WTC11 (cell line): Measurements from ENCODE around the gene TCOF1. TPM values are rescaled to one million over a fixed set of nuclear protein-coding genes. Genes with fewer than 3 reads are reported as not detected.

Experiments used
- ATAC-seq: fragments of 200-7000 bp; cut with Tn5 transposase; 2 replicates; pipeline ENCODE4 v1.10.0; 2021; ENCODE audit warnings: mild to moderate bottlenecking, moderate library complexity
- CTCF ChIA-PET: fragments of 300-600 bp; sonication (Branson Sonifier 250); formaldehyde crosslinking; loops from one replicate; lab custom pipeline; 2021; ENCODE audit warnings: antibody characterized with exemption; lab: Charles Lee
- POLR2A ChIA-PET: fragments of 350-600 bp; sonication (Branson Sonifier 250); formaldehyde crosslinking; loops from one replicate; lab custom pipeline; 2021; ENCODE audit warnings: antibody characterized with exemption; lab: Charles Lee
- DNase-seq: peaks from one replicate; pipeline ENCODE4 v3.0.0; 2021; ENCODE audit warnings: low spot score
- H3K27ac Mint-ChIP-seq: 2 replicates; pipeline ENCODE4 v1.8.0; 2021; ENCODE audit warnings: mixed read lengths
- H3K27me3 Mint-ChIP-seq: 2 replicates; pipeline ENCODE4 v1.8.0; 2021; ENCODE audit warnings: low read depth, mild to moderate bottlenecking, moderate library complexity, mixed read lengths
- H3K36me3 Mint-ChIP-seq: 2 replicates; pipeline ENCODE4 v1.8.0; 2021; ENCODE audit warnings: mixed read lengths
- H3K4me1 Mint-ChIP-seq: 2 replicates; pipeline ENCODE4 v1.8.0; 2022; ENCODE audit warnings: mixed read lengths
- H3K4me3 Mint-ChIP-seq: 2 replicates; pipeline ENCODE4 v1.8.0; 2021; ENCODE audit warnings: mild to moderate bottlenecking, moderate library complexity, mixed read lengths
- H3K9me3 Mint-ChIP-seq: 2 replicates; pipeline ENCODE4 v1.8.0; 2021; ENCODE audit warnings: mixed read lengths
- EMX1 ChIP-seq: fragments of 250-450 bp; sonication (Bioruptor Pico); IDR thresholded peaks from 2 replicates; pipeline ENCODE4 v1.8.0; 2021; ENCODE audit warnings: mild to moderate bottlenecking
- FOXJ3 ChIP-seq: sonication (generic); formaldehyde crosslinking; IDR thresholded peaks from 2 replicates; pipeline ENCODE4 v1.9.0; 2021; ENCODE audit warnings: missing genetic modification reagents, mild to moderate bottlenecking, borderline replicate concordance
- FOXP1 ChIP-seq: sonication (generic); formaldehyde crosslinking; IDR thresholded peaks from 2 replicates; pipeline ENCODE4 v1.8.0; 2022; ENCODE audit warnings: missing genetic modification reagents, mild to moderate bottlenecking, moderate library complexity, borderline replicate concordance
- GRHL2 ChIP-seq: fragments of 250-450 bp; sonication (Bioruptor Pico); IDR thresholded peaks from 2 replicates; pipeline ENCODE4 v1.8.0; 2022; ENCODE audit warnings: mild to moderate bottlenecking, moderate library complexity; ENCODE audit not compliant: insufficient replicate concordance, severe bottlenecking
- GTF2I ChIP-seq: fragments of 250-450 bp; sonication (Bioruptor Pico); conservative IDR thresholded peaks from 2 replicates; pipeline ENCODE4 v1.4.0; 2021; ENCODE audit warnings: mild to moderate bottlenecking
- NFATC4 ChIP-seq: fragments of 250-450 bp; sonication (Bioruptor Pico); IDR thresholded peaks from 2 replicates; pipeline ENCODE4 v1.9.0; 2021; ENCODE audit warnings: mild to moderate bottlenecking
- PRRX2 ChIP-seq: fragments of 250-450 bp; sonication (Bioruptor Pico); IDR thresholded peaks from 2 replicates; pipeline ENCODE4 v1.8.0; 2021; ENCODE audit warnings: mild to moderate bottlenecking
- SMAD4 ChIP-seq: sonication (generic); formaldehyde crosslinking; IDR thresholded peaks from 2 replicates; pipeline ENCODE4 v1.8.0; 2022; ENCODE audit warnings: mild to moderate bottlenecking, missing genetic modification reagents
- TCF7 ChIP-seq: sonication (generic); formaldehyde crosslinking; IDR thresholded peaks from 2 replicates; pipeline ENCODE4 v1.8.0; 2022; ENCODE audit warnings: mild to moderate bottlenecking, low read depth, missing genetic modification reagents, moderate library complexity
- ZNF121 ChIP-seq: sonication (generic); formaldehyde crosslinking; IDR thresholded peaks from 2 replicates; pipeline ENCODE4 v1.8.0; 2023; ENCODE audit warnings: missing genetic modification reagents
- ZNF317 ChIP-seq: sonication (generic); formaldehyde crosslinking; IDR thresholded peaks from 2 replicates; pipeline ENCODE4 v1.8.1; 2023; ENCODE audit warnings: low read depth, mild to moderate bottlenecking, moderate library complexity, missing genetic modification reagents, borderline replicate concordance
- ZNF671 ChIP-seq: fragments of 250-450 bp; sonication (Bioruptor Pico); IDR thresholded peaks from 2 replicates; pipeline ENCODE4 v1.8.0; 2021; ENCODE audit warnings: mild to moderate bottlenecking
- total RNA-seq: library from RNA; stranded (reverse); gene quantifications from 3 replicates; pipeline ENCODE4 v1.2.3, GENCODE V29; 2021
- TF ChIP-seq, protein P1 (sequence below): sonication (generic); formaldehyde crosslinking; IDR thresholded peaks from 2 replicates; pipeline ENCODE4 v1.8.1; 2022; ENCODE audit warnings: low read depth, mild to moderate bottlenecking, moderate library complexity, missing genetic modification reagents, borderline replicate concordance
- TF ChIP-seq, protein P2 (sequence below): sonication (generic); formaldehyde crosslinking; IDR thresholded peaks from 2 replicates; pipeline ENCODE4 v1.8.1; 2023; ENCODE audit warnings: mild to moderate bottlenecking, missing genetic modification reagents, moderate library complexity
- TF ChIP-seq, protein P3 (sequence below): sonication (generic); formaldehyde crosslinking; IDR thresholded peaks from 2 replicates; pipeline ENCODE4 v1.8.0; 2023; ENCODE audit warnings: missing genetic modification reagents, mild to moderate bottlenecking, borderline replicate concordance
- TF ChIP-seq, protein P4 (sequence below): fragments of 250-450 bp; sonication (Bioruptor Pico); conservative IDR thresholded peaks from 2 replicates; pipeline ENCODE4 v1.9.0; 2021; ENCODE audit warnings: mild to moderate bottlenecking
- TF ChIP-seq, protein P5 (sequence below): fragments of 250-450 bp; sonication (Bioruptor Pico); IDR thresholded peaks from 2 replicates; pipeline ENCODE4 v1.8.0; 2021; ENCODE audit warnings: mild to moderate bottlenecking
- TF ChIP-seq, protein P6 (sequence below): sonication (generic); formaldehyde crosslinking; IDR thresholded peaks from 2 replicates; pipeline ENCODE4 v1.8.1; 2023; ENCODE audit warnings: mild to moderate bottlenecking, moderate library complexity, missing genetic modification reagents
- TF ChIP-seq, protein P7 (sequence below): sonication (generic); formaldehyde crosslinking; IDR thresholded peaks from 2 replicates; pipeline ENCODE4 v1.8.1; 2022; ENCODE audit warnings: missing genetic modification reagents, borderline replicate concordance

The TCOF1 gene
- total RNA-seq, 1 experiment from 2014 or later = 174 TPM

DNA sequence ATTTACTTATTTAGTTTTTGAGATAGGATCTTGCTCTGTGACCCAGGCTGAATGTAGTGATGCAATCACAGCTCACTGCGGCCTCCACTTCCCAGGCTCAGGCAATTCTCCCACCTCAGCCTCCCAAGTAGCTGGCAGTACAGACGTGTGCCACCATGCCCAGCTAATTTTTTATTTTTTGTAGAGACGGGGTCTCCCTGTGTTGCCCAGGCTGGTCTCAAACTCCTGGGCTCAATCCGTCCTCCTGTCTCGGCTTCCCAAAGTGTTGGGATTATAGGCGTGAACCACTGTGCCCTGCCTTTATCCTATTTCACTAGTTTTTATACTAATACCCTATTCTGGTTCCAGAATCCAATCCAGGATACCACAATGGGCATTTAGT, 85.2 kb downstream of the TCOF1 start (continued):
- TF ChIP-seq, protein P1, sequence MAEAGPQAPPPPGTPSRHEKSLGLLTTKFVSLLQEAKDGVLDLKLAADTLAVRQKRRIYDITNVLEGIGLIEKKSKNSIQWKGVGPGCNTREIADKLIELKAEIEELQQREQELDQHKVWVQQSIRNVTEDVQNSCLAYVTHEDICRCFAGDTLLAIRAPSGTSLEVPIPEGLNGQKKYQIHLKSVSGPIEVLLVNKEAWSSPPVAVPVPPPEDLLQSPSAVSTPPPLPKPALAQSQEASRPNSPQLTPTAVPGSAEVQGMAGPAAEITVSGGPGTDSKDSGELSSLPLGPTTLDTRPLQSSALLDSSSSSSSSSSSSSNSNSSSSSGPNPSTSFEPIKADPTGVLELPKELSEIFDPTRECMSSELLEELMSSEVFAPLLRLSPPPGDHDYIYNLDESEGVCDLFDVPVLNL (CRISPR knock-in tag) = no peak
- TF ChIP-seq, protein P2, sequence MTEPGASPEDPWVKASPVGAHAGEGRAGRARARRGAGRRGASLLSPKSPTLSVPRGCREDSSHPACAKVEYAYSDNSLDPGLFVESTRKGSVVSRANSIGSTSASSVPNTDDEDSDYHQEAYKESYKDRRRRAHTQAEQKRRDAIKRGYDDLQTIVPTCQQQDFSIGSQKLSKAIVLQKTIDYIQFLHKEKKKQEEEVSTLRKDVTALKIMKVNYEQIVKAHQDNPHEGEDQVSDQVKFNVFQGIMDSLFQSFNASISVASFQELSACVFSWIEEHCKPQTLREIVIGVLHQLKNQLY (CRISPR knock-in tag) = no peak
- TF ChIP-seq ZNF317 = no peak
- TF ChIP-seq GTF2I (CRISPR knock-in tag) = peak; percentile 81; the same call in 1 of the 2 replicates
- peak; percentile 90 for TF ChIP-seq PRRX2 (CRISPR knock-in tag)
- peak; percentile 96 for TF ChIP-seq ZNF121 (CRISPR knock-in tag)

DNA sequence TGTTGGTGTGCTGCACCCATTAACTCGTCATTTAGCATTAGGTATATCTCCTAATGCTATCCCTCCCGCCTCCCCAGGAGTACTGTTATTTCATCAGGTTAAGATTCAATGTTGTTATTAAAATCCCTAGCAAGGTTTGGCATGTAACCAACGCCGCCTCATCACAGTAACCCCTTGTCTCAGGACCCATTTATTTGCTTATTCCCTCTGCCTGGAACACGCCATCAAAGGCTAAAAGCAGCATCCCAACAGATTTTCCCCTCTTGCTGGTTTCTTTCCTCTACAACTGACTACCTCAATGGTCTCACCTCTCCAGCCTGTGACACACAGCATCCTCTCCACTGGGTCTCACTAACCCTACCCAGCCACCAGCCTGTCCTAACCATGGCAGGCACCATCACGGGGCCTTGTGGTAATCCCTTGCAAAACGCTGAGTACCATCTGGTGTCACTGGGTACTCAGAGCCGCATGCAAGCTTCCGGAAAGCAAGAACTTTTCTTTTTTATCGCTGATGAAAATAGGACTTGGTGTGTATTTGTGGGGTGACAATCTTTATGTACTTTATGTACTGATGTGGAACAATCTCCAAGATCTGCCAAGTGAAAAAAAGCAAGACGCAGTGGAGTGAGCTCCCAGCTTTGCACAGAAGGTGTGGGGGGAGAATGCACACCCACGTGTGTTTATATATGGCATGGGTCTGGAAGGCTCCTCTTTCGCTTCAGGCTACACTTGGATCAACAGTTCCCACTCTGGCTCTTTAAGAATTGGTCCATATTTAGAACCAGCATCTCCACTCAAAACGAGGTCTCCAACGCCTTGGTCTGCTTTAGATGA, 86.0 kb downstream of the TCOF1 start:
- no peak for DNase-seq
- H3K4me1 Mint-ChIP-seq = peaks cover 48% of the 10 kb centered on the region
- H3K36me3 Mint-ChIP-seq = peaks cover 53% of the 10 kb centered on the region
- peak; percentile 68; the same call in 1 of the 2 replicates for TF ChIP-seq PRRX2 (CRISPR knock-in tag)
- TF ChIP-seq SMAD4 = no peak
- TF ChIP-seq, protein P3, sequence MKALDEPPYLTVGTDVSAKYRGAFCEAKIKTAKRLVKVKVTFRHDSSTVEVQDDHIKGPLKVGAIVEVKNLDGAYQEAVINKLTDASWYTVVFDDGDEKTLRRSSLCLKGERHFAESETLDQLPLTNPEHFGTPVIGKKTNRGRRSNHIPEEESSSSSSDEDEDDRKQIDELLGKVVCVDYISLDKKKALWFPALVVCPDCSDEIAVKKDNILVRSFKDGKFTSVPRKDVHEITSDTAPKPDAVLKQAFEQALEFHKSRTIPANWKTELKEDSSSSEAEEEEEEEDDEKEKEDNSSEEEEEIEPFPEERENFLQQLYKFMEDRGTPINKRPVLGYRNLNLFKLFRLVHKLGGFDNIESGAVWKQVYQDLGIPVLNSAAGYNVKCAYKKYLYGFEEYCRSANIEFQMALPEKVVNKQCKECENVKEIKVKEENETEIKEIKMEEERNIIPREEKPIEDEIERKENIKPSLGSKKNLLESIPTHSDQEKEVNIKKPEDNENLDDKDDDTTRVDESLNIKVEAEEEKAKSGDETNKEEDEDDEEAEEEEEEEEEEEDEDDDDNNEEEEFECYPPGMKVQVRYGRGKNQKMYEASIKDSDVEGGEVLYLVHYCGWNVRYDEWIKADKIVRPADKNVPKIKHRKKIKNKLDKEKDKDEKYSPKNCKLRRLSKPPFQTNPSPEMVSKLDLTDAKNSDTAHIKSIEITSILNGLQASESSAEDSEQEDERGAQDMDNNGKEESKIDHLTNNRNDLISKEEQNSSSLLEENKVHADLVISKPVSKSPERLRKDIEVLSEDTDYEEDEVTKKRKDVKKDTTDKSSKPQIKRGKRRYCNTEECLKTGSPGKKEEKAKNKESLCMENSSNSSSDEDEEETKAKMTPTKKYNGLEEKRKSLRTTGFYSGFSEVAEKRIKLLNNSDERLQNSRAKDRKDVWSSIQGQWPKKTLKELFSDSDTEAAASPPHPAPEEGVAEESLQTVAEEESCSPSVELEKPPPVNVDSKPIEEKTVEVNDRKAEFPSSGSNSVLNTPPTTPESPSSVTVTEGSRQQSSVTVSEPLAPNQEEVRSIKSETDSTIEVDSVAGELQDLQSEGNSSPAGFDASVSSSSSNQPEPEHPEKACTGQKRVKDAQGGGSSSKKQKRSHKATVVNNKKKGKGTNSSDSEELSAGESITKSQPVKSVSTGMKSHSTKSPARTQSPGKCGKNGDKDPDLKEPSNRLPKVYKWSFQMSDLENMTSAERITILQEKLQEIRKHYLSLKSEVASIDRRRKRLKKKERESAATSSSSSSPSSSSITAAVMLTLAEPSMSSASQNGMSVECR = no peak
- TF ChIP-seq, protein P4, sequence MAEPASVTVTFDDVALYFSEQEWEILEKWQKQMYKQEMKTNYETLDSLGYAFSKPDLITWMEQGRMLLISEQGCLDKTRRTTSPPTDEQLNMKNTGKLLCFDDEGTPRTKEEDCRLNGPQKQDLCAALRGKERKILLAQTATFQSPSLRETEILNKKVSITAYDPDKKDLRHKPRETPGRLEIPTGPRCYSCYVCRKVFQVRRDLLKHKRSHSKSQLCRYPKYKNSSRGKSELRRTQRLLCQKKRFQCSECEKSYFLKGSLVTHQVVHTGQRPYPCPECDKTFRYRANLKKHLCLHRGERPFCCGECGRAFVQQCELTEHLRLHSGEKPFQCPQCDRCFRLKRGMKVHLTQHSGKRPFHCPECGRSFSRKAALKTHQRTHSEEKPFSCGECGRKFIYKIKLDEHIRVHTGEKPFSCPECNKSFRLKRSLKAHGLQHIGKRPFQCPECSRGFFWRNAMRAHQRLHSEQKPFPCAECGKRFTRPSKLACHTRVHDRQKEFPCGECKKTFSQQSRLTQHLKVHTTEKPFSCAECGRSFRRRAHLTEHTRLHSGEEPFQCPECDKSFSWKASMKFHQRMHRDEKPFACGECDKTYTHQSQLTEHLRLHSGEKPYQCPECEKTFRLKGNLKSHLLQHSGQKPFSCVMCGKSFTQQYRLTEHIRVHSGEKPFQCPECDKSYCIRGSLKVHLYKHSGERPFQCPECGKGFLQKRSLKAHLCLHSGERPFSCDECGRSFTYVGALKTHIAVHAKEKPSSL = peak; percentile 70; the same call in 1 of the 2 replicates
- peak; percentile 92; the same call in 1 of the 2 replicates for TF ChIP-seq NFATC4 (CRISPR knock-in tag)
- TF ChIP-seq ZNF671 (CRISPR knock-in tag) = peak; percentile 88; the same call in 1 of the 2 replicates
- TF ChIP-seq, protein P5, sequence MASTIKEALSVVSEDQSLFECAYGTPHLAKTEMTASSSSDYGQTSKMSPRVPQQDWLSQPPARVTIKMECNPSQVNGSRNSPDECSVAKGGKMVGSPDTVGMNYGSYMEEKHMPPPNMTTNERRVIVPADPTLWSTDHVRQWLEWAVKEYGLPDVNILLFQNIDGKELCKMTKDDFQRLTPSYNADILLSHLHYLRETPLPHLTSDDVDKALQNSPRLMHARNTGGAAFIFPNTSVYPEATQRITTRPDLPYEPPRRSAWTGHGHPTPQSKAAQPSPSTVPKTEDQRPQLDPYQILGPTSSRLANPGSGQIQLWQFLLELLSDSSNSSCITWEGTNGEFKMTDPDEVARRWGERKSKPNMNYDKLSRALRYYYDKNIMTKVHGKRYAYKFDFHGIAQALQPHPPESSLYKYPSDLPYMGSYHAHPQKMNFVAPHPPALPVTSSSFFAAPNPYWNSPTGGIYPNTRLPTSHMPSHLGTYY (CRISPR knock-in tag) = peak; percentile 92; the same call in 1 of the 2 replicates
- TF ChIP-seq FOXP1 (CRISPR knock-in tag) = no peak
- TF ChIP-seq GRHL2 (CRISPR knock-in tag) = no peak
- TF ChIP-seq, protein P6, sequence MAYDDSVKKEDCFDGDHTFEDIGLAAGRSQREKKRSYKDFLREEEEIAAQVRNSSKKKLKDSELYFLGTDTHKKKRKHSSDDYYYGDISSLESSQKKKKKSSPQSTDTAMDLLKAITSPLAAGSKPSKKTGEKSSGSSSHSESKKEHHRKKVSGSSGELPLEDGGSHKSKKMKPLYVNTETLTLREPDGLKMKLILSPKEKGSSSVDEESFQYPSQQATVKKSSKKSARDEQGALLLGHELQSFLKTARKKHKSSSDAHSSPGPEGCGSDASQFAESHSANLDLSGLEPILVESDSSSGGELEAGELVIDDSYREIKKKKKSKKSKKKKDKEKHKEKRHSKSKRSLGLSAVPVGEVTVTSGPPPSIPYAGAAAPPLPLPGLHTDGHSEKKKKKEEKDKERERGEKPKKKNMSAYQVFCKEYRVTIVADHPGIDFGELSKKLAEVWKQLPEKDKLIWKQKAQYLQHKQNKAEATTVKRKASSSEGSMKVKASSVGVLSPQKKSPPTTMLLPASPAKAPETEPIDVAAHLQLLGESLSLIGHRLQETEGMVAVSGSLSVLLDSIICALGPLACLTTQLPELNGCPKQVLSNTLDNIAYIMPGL (CRISPR knock-in tag) = no peak
- TF ChIP-seq, protein P7, sequence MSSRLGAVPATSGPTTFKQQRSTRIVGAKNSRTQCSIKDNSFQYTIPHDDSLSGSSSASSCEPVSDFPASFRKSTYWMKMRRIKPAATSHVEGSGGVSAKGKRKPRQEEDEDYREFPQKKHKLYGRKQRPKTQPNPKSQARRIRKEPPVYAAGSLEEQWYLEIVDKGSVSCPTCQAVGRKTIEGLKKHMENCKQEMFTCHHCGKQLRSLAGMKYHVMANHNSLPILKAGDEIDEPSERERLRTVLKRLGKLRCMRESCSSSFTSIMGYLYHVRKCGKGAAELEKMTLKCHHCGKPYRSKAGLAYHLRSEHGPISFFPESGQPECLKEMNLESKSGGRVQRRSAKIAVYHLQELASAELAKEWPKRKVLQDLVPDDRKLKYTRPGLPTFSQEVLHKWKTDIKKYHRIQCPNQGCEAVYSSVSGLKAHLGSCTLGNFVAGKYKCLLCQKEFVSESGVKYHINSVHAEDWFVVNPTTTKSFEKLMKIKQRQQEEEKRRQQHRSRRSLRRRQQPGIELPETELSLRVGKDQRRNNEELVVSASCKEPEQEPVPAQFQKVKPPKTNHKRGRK (CRISPR knock-in tag) = no peak
- no peak for TF ChIP-seq TCF7 (CRISPR knock-in tag)
- TF ChIP-seq FOXJ3 (CRISPR knock-in tag) = no peak
- TF ChIP-seq EMX1 (CRISPR knock-in tag) = peak; percentile 92

More for the DNA sequence above, 86.0 kb downstream of the TCOF1 start:
- CTCF ChIA-PET = interaction anchor here (0.9 to 2.4 kb wide), 2 partner anchors 45 to 101 kb away, joined by 3 to 12 read pairs; no protein-coding TSS in a partner anchor
- Mint-ChIP-seq H3K4me3 (no peak overlapping the region), H3K27me3 (no peaks in the 10 kb centered on the region), H3K27ac (peak overlapping the region; percentile 61), H3K9me3 (no peaks in the 10 kb centered on the region)
- ATAC-seq = peak; percentile 9
- POLR2A ChIA-PET = interaction anchor here (0.7 kb wide), 1 partner anchor 33 kb away, joined by 3 read pairs; no protein-coding TSS in a partner anchor
